AG04450 (cell line): ENCODE results near the gene RYR3. TPM values are rescaled to one million over a fixed set of nuclear protein-coding genes. Genes with fewer than 3 reads are reported as not detected.

Source experiments
- CTCF ChIA-PET: fragments of 300-600, 350-600 bp; formaldehyde crosslinking; extraction: SDS; loops from one replicate; lab custom pipeline; 2022; ENCODE audit warnings: antibody characterized with exemption, inconsistent platforms; lab: Charles Lee
- POLR2A ChIA-PET: fragments of 350-600 bp; formaldehyde crosslinking; extraction: SDS; loops from one replicate; lab custom pipeline; 2021; ENCODE audit warnings: antibody characterized with exemption, inconsistent platforms; lab: Yijun Ruan, JAX
- DNase-seq: peaks from one replicate; pipeline ENCODE4 v3.0.0-alpha.2; 2011; ENCODE audit warnings: low read depth, low spot score
- H3K27ac ChIP-seq: one replicate; pipeline ENCODE4 v1.5.1; 2012; ENCODE audit warnings: low read depth, low read length, control low read depth
- H3K27me3 ChIP-seq: one replicate; pipeline ENCODE4 v1.6.0; 2012; ENCODE audit warnings: low read length; ENCODE audit not compliant: control insufficient read depth, insufficient read depth
- H3K4me3 ChIP-seq: 2 replicates; pipeline ENCODE4 v1.5.1; 2011; ENCODE audit warnings: mild to moderate bottlenecking, low read depth, low read length, control low read depth
- H3K9me3 ChIP-seq: 2 replicates; pipeline ENCODE4 v1.5.1; 2012; ENCODE audit warnings: low read length; ENCODE audit not compliant: control insufficient read depth, insufficient read depth
- CTCF ChIP-seq: IDR thresholded peaks from 2 replicates; pipeline ENCODE4 v1.5.1; 2011; ENCODE audit warnings: low read depth, low read length, control low read depth, inconsistent platforms
- polyA plus RNA-seq: library from polyadenylated mRNA; depleted of rRNA; stranded (reverse); fragments of >200 nt; gene quantifications from 2 replicates; pipeline ENCODE4 v1.2.3, GENCODE V29; 2011; rRNA removed
- small RNA-seq: library from RNA; depleted of rRNA; stranded (forward); fragments of <200 nt; gene quantifications from one replicate; pipeline ENCODE3, GENCODE V24; 2012; ENCODE audit warnings: low read depth; ENCODE audit not compliant: insufficient read length

RYR3 gene
- polyA plus RNA-seq, 1 experiment = not detected

GRCh38 chr15:33910741-33911140 lies 600.0 kb downstream of the RYR3 start:
- no peak overlapping the region for H3K4me3 ChIP-seq
- ChIA-PET CTCF (no interaction called here), POLR2A (no interaction called here)
- no peak overlapping the region for H3K27ac ChIP-seq
- DNase-seq = peak; percentile 6
- no peak for TF ChIP-seq CTCF
- H3K9me3 ChIP-seq = no peaks in the 10 kb centered on the region
- H3K27me3 ChIP-seq = no peaks in the 10 kb centered on the region

DNA sequence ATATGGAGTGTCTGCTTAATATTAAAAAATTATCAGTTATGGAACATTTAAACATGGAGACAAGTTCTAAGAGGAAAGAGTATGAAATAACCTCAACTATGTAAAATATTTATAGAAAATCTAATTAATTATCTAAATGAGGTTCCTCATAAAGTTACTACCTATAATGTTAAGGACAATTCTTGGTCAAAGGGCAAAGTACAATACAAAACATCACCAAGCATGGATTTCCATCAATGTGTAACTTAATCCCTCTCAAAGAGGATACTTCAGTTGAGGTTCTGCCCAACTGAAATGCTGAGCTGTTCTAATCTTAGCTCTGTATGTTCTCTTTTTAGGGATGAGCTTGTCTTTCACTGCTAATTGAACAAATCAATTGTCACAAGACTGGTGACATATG lies 601.6 kb downstream of the RYR3 start:
- no peak for TF ChIP-seq CTCF
- Histone ChIP-seq H3K4me3 (no peak overlapping the region), H3K27ac (no peak overlapping the region), H3K9me3 (no peaks in the 10 kb centered on the region), H3K27me3 (no peaks in the 10 kb centered on the region)
- CTCF ChIA-PET = interaction anchor here (0.9 to 1.2 kb wide), 2 partner anchors 18 to 52 kb away, joined by 3 to 4 read pairs; no protein-coding TSS in a partner anchor
- DNase-seq = no peak
- POLR2A ChIA-PET = no interaction called here

DNA sequence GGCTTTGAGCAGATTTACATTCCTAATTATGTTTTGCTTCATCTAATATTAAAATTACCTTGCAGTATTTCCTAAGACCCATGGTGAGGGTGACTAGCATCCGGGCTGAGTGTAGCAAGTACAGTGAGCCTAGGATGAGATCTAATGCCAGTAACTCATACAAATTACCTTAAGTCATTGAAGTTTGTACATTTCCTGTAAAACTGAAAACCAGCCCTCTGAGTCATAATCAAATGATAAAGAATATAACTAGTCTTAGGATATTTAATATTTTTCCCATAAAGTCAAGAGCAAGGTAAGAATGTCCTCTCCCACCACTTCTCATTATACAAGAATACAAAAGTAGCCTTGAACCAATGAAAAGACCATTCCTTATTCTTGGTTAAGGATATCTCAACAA lies 602.7 kb downstream of the RYR3 start:
- POLR2A ChIA-PET = no interaction called here
- CTCF ChIA-PET = no interaction called here

More for the DNA sequence above, 602.7 kb downstream of the RYR3 start:
- H3K27me3 ChIP-seq = no peaks in the 10 kb centered on the region
- no peak for DNase-seq
- H3K27ac ChIP-seq = no peak overlapping the region
- H3K9me3 ChIP-seq = no peaks in the 10 kb centered on the region
- no peak overlapping the region for H3K4me3 ChIP-seq
- no peak for TF ChIP-seq CTCF

Small RNAs within 50 kb of the gene (small RNA-seq; reads per million reads assigned to genes)
- not detected for gene RF00019

Other genes starting within 250 kb of the RYR3 start
- 3.1 and 3.7 TPM in 2 replicates for gene FMN1, start 116.3 kb upstream of the RYR3 start, polyA plus RNA-seq